Cardiac fibroblast (primary cell): ENCODE measurements around the gene INTS1.

Experiments used
- DNase-seq, 2 donors: peaks; one replicate each; pipeline versions ENCODE4 v3.0.0 to v3.0.0-alpha.2; 2010; ENCODE audit warnings: low read depth in 2 of 2
- H3K4me3 ChIP-seq, 2 donors: replicated peaks in 1 of 2; 1 replicate in 1 of 2; 2 replicates in 1 of 2; pipeline ENCODE4 v1.5.1; 2011; ENCODE audit warnings: low read depth in 2 of 2, low read length in 2 of 2, mild to moderate bottlenecking in 2 of 2, moderate library complexity in 1 of 2
- CTCF ChIP-seq: IDR thresholded peaks from one replicate; pipeline ENCODE4 v1.5.1; 2011; ENCODE audit warnings: low read depth, mild to moderate bottlenecking, low read length, inconsistent platforms

Gene INTS1

GRCh38 chr7:1478480-1478879, 25.7 kb downstream of the INTS1 start:
- no peak for TF ChIP-seq CTCF
- no peak for DNase-seq
- H3K4me3 ChIP-seq = no peak overlapping the region

- no peak overlapping the region for H3K4me3 ChIP-seq
- TF ChIP-seq CTCF = no peak
- no peak for DNase-seq
Measured at GRCh38 chr7:1476859-1477258, 27.3 kb downstream of the INTS1 start.

- H3K4me3 ChIP-seq = no peak overlapping the region
- no peak for TF ChIP-seq CTCF
- no peak for DNase-seq
Measured at GRCh38 chr7:1475991-1476390, 28.2 kb downstream of the INTS1 start.

GRCh38 chr7:1475393-1475792, 28.8 kb downstream of the INTS1 start:
- no peak for DNase-seq
- TF ChIP-seq CTCF = no peak
- no peak overlapping the region for H3K4me3 ChIP-seq

GRCh38 chr7:1474736-1475135, 29.5 kb downstream of the INTS1 start:
- DNase-seq = no peak
- no peak overlapping the region for H3K4me3 ChIP-seq
- TF ChIP-seq CTCF = no peak

GRCh38 chr7:1473864-1474512, 30.2 kb downstream of the INTS1 start:
- TF ChIP-seq CTCF = peak; percentile 88
- H3K4me3 ChIP-seq = no peak overlapping the region
- peak; percentile 84 to 89 for DNase-seq

- no peak overlapping the region for H3K4me3 ChIP-seq
- no peak for TF ChIP-seq CTCF
- no peak for DNase-seq
Measured at GRCh38 chr7:1470901-1471300, 33.3 kb downstream of the INTS1 start.
